Spinal cord (tissue), 10 donors: ENCODE results near the gene XG. TPM values are rescaled to one million over a fixed set of nuclear protein-coding genes. Genes with fewer than 3 reads are reported as not detected.
"Not testable (repeated sequence)": the region's sequence is repeated elsewhere in the genome, so short reads cannot be mapped to it uniquely, and the experiment has no call there.

Experiments used
- DNase-seq, 6 donors: peaks; one replicate each; pipeline versions ENCODE4 v3.0.0 to v3.0.0-alpha.2; 2013 to 2015; ENCODE audit warnings: low spot score in 6 of 6, low read depth in 4 of 6
- H3K27ac ChIP-seq: one replicate; pipeline ENCODE4 v1.5.1; 2013; ENCODE audit warnings: low read depth, low read length, control low read depth
- H3K27me3 ChIP-seq: one replicate; pipeline ENCODE4 v1.6.1; 2013; ENCODE audit warnings: low read length; ENCODE audit not compliant: control insufficient read depth, insufficient read depth
- H3K36me3 ChIP-seq: one replicate; pipeline ENCODE4 v1.6.1; 2013; ENCODE audit warnings: low read length; ENCODE audit not compliant: control insufficient read depth, insufficient read depth
- H3K4me1 ChIP-seq: one replicate; pipeline ENCODE4 v1.6.1; 2013; ENCODE audit warnings: low read length; ENCODE audit not compliant: control insufficient read depth, insufficient read depth
- H3K4me3 ChIP-seq: one replicate; pipeline ENCODE4 v1.5.1; 2013; ENCODE audit warnings: low read depth, low read length, control low read depth
- H3K9me3 ChIP-seq: one replicate; pipeline ENCODE4 v1.6.1; 2013; ENCODE audit warnings: low read length; ENCODE audit not compliant: control insufficient read depth, insufficient read depth
- WGBS: methylation state at CpG from one replicate; pipeline ENCODE4 v1.1.5; 2013; ENCODE audit warnings: missing lambda C conversion rate; ENCODE audit not compliant: insufficient coverage; 5-methylcytosine and 5-hydroxymethylcytosine counted together
- polyA plus RNA-seq, 2 donors: library from polyadenylated mRNA; unstranded; fragments of 120-200 nt; gene quantifications; one replicate each; pipeline ENCODE4 v1.2.1, GENCODE V29; 2013; ENCODE audit not compliant: insufficient read length in 2 of 2
- total RNA-seq, 2 donors: library from RNA; depleted of rRNA in 1 of 2; stranded (reverse); fragments of 120-200 nt in 1 of 2; fragments of >200 nt in 1 of 2; gene quantifications; one replicate each; pipeline versions ENCODE4 v1.2.3 to v1.2.4, GENCODE V29; 2013 to 2014
- donor health status: healthy.

The XG gene
- total and polyA plus RNA-seq, 4 donors, result 0.11 to 0.51 (median 0.30) TPM; not detected in 1

DNA sequence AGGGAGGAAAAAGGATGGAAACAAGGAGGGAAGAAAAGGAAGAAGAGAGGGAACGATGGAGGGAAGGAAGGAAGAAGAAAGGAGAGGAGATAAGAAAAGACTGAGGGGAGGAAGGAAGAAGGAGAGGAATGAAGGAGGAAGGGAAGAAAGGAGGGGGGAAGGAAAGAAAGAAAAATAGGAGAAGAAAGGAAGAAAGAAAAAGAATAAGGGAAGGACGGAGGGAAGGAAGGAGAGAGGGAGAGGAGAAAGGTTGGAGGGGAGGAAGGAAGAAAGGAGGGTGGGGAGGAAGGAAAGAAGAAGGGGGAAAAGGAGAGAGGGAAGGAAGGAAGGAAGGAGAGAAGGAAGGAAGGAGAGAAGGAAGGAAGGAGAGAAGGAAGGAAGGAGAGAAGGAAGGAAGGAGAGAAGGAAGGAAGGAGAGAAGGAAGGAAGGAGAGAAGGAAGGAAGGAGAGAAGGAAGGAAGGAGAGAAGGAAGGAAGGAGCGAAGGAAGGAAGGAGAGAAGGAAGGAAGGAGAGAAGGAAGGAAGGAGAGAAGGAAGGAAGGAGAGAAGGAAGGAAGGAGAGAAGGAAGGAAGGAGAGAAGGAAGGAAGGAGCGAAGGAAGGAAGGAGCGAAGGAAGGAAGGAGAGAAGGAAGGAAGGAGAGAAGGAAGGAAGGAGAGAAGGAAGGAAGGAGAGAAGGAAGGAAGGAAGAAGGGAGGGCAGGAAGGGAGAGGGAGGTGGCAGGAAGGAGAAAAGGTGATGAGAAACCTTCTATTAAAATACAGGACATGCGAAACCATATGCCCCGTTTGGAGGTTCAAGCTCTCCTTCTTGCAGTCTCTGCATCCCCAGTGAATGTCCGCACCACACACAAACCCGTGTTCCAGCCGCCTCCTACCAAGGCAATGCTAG is 21.6 kb downstream of the XG start:
- not testable (repeated sequence) for H3K27ac ChIP-seq, H3K4me3 ChIP-seq, H3K27me3 ChIP-seq, H3K9me3 ChIP-seq, DNase-seq, H3K4me1 ChIP-seq, H3K36me3 ChIP-seq
- WGBS, result 89% methylated on average over 8 of the region's 10 CpGs

GRCh38 chrX:2774057-2774456 is 22.2 kb downstream of the XG start:
- Histone ChIP-seq H3K4me1 (no peaks in the 10 kb centered on the region), H3K27ac (no peak overlapping the region), H3K4me3 (no peak overlapping the region), H3K36me3 (no peaks in the 10 kb centered on the region), H3K27me3 (no peaks in the 10 kb centered on the region), H3K9me3 (peaks cover 3% of the 10 kb centered on the region)
- DNase-seq, result no peak
- WGBS, result 97% methylated on average over 2 of the region's 5 CpGs

DNA sequence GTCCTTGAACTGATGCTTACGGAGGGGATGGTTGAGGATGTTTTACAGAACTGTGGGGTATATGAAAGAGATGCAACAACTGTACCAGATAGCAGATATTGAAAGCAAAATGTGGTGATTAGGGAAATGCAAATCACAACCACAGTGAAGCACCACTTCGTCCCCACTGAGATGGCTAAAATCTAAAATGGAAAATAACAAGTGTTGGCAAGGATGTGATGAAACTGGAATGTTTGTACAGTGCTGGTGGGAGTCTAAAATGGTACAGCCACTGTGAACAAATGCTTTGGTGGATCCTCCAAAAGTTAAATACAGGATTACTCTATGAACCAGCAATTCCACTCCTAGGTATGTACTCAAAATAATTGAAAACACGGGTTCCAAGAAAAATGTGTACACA is 22.9 kb downstream of the XG start:
- Histone ChIP-seq H3K4me1 (no peaks in the 10 kb centered on the region), H3K36me3 (no peaks in the 10 kb centered on the region), H3K4me3 (no peak overlapping the region), H3K27me3 (no peaks in the 10 kb centered on the region), H3K27ac (no peak overlapping the region), H3K9me3 (peaks cover 3% of the 10 kb centered on the region)
- no peak for DNase-seq
- WGBS, result 90% methylated on average over 2 of the region's 3 CpGs

- not testable (repeated sequence) for H3K27me3 ChIP-seq, DNase-seq, H3K9me3 ChIP-seq, H3K27ac ChIP-seq, H3K36me3 ChIP-seq, H3K4me3 ChIP-seq, H3K4me1 ChIP-seq
- 78% methylated on average over 6 of the region's 12 CpGs for WGBS
Measured at GRCh38 chrX:2780472-2781225, 28.8 kb downstream of the XG start.

DNA sequence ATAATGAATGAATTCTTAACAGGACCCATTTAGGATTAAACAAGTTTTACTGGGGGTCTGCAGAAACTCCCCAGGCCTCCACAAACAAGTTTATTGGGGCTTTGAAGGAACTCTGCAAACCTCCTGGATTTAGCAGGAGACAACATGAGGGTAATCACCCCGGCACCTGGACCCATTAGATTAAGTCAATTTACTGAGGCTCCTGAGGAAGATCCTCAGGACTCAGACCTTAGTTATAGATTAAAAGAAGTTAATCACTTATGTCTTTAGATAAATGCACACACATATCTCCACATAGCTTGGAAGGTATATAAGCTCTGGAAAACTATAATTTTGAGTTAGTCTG is 29.4 kb downstream of the XG start:
- Histone ChIP-seq H3K27me3 (no peaks in the 10 kb centered on the region), H3K4me3 (no peak overlapping the region), H3K9me3 (no peaks in the 10 kb centered on the region), H3K36me3 (no peaks in the 10 kb centered on the region), H3K27ac (no peak overlapping the region), H3K4me1 (no peaks in the 10 kb centered on the region)
- no peak for DNase-seq
- WGBS, result no CpG with 5 or more reads among the region's 1 CpG

DNA sequence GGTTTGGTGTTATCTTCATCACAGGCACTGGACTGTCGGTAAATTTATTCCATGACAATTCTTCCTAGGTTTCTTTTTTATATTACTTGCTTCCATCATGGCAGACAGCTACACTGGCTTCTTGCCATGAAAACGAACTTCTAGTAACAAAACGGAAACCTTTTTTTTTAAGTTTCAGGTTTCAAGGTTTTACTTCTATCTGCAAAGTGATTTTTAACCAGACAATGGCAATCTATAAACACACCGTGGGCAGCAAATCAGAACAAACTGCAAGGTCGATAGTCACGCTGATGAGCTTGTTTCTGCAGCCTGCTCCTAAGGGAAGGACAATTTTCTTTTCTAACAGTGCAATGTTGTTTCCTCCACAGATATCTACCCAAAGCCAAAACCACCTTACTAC is 29.9 kb downstream of the XG start:
- no peaks in the 10 kb centered on the region for H3K27me3 ChIP-seq
- no peak overlapping the region for H3K27ac ChIP-seq
- WGBS, result 50% methylated on average over 3 of the region's 6 CpGs
- H3K9me3 ChIP-seq, result no peaks in the 10 kb centered on the region
- H3K4me1 ChIP-seq, result no peaks in the 10 kb centered on the region
- no peak overlapping the region for H3K4me3 ChIP-seq
- H3K36me3 ChIP-seq, result no peaks in the 10 kb centered on the region
- peak in 1 of 6 donors; percentile 26 for DNase-seq

- peak in 1 of 6 donors; percentile 43 for DNase-seq
- H3K36me3 ChIP-seq, result no peaks in the 10 kb centered on the region
- H3K27ac ChIP-seq, result no peak overlapping the region
- 56% methylated on average over 3 of the region's 4 CpGs for WGBS
- H3K4me3 ChIP-seq, result no peak overlapping the region
- H3K27me3 ChIP-seq, result no peaks in the 10 kb centered on the region
- H3K9me3 ChIP-seq, result no peaks in the 10 kb centered on the region
- H3K4me1 ChIP-seq, result no peaks in the 10 kb centered on the region
Measured at GRCh38 chrX:2782171-2782570, 30.3 kb downstream of the XG start.

DNA sequence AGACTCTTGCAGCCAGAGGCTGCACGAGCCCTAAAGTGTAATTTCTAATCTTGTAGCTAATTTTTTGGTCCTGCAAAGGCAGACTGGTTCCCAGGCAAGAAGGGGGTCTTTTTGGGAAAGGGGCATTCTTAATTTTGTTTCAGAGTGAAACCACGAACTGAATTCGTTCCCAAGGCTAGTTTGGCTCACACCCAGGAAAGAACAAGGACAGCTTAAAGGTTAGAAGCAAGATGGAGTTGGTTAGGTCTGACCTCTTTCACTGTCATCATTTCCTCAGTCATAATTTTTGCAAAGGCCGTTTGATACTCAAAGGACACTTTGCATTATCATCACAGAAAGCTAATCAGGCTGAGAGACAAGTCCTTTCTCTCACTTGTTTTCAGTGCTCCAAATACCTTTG is 30.9 kb downstream of the XG start:
- H3K4me1 ChIP-seq, result no peaks in the 10 kb centered on the region
- H3K4me3 ChIP-seq, result no peak overlapping the region
- H3K27me3 ChIP-seq, result no peaks in the 10 kb centered on the region
- H3K9me3 ChIP-seq, result no peaks in the 10 kb centered on the region
- H3K36me3 ChIP-seq, result no peaks in the 10 kb centered on the region
- DNase-seq, result no peak
- WGBS, result 39% methylated on average over 3 of the region's 4 CpGs
- no peak overlapping the region for H3K27ac ChIP-seq

DNA sequence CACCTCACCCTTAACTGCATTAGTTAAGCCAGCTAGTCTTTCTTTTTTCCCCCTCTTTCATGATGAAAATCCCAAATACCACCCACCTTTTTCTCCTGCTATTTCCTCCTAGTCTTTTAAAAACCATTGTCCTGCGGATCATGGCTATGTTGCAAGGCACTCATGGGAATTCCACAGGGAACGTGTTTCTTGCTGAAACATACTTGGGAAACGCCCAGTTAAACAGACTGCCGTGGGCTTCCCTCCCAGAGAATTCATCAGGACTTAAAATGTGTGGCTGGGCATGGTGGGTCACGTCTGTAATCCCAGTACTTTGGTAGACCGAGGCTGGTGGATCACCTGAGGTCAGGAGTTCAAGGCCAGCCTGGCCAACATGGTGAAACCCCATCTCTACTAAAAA is 32.2 kb downstream of the XG start:
- DNase-seq, result no peak
- Histone ChIP-seq H3K36me3 (no peaks in the 10 kb centered on the region), H3K4me1 (no peaks in the 10 kb centered on the region), H3K27me3 (no peaks in the 10 kb centered on the region), H3K27ac (no peak overlapping the region), H3K9me3 (no peaks in the 10 kb centered on the region), H3K4me3 (no peak overlapping the region)
- WGBS, result 79% methylated on average over 6 of the region's 6 CpGs

DNA sequence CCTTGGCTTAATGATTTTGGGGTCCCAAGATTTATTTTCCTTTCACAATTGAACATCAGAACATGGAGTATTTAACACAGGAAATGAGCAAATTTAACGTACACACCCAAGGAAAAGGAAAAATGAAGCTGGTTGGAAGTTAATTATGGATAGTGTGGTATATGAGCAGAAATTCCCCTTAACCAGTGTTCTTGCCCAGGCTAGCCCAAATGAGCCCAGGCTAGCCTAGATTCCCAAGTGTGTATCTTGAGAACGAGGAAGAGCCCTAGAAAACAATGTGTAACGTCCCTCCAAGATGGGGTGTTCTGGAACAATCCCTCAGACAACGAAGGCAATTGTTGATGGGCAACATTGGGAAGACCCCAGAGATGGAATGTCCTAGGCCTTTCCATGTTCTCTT is 33.7 kb downstream of the XG start:
- no peak overlapping the region for H3K27ac ChIP-seq
- H3K27me3 ChIP-seq, result no peaks in the 10 kb centered on the region
- H3K9me3 ChIP-seq, result no peaks in the 10 kb centered on the region
- H3K4me1 ChIP-seq, result no peaks in the 10 kb centered on the region
- no peak for DNase-seq
- H3K4me3 ChIP-seq, result no peak overlapping the region
- no peaks in the 10 kb centered on the region for H3K36me3 ChIP-seq
- 94% methylated on average over 2 of the region's 4 CpGs for WGBS
